Measurements from ENCODE around the gene WDR86.
A peak's percentile ranks its signal among the peaks of the same experiment; 100 is the strongest.

Gene WDR86

GRCh38 chr7:151409667-151410404, at the start of gene WDR86:
Gene WDR86 (minus strand): TSS chr7:151410038. CDS start chr7:151409589, 449 bp downstream.
- no peak for DNase-seq (ENCODE audit: low read depth in 2 of 2)

- no peak for DNase-seq (ENCODE audit: low read depth in 2 of 2)
These were observed 47.7 kb upstream of the WDR86 start for GRCh38 chr7:151457534-151457933.

DNA sequence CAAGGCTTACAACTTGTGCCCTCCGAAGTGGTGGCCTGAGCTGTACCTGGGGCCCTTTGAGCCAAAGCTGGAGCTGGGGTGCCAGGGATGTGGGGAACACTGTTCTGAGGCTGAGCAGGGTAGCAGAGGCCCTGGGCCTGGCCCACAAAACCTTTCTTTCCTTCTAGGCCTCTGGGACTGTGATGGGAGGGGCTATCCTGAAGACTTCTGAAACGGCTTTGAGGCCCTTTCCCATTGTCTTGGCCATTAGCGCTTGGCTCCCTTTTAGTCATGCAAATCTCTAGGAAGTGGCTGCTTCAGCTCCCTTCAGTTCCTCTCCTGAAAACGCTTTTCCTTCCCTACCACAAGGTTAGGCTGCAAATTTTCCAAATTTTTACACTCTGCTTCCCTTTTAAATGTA, 46.9 kb upstream of the WDR86 start:
- DNase-seq (ENCODE audit: low read depth in 2 of 2) = no peak

DNA sequence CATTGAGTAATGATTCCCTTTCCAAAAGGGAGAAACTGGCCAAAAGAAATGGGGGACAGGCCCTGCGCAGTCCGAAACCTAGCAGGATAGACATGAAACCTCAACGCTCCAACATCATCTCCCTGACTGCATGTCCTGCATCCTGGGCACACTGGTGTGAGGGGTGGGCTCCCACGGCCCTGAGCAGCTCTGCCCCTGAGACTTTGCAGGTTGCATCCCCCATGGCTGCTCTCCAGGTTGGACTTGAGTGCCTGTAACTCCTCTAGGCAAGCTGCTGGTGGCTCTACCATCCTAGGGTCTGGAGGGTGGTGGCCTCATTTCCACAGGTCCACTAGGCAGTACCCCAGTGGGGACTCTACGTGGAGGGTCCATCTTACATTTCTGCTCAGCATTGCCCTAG, 46.4 kb upstream of the WDR86 start:
- DNase-seq (ENCODE audit: low read depth in 2 of 2) = no peak

DNA sequence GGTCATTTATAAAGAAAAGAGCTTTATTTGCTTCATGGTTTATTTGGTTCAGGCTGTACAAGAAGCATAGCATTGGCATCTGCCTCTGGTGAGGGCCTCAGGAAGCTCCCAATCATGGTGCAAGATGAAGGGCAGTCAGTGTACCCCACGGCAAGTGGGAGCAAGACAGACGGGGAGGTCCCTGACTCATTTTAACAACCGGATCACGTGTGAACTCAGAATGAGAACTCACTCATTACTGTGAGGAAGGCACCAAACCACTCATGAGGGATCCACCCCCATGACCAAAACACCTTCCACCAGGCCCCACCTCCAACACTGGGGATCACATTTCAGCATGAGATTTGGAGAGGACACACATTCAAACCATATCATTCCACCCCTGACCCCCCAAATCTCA, 45.9 kb upstream of the WDR86 start:
- no peak for DNase-seq (ENCODE audit: low read depth in 2 of 2)

- DNase-seq (ENCODE audit: low read depth in 2 of 2) = no peak
These were observed 45.2 kb upstream of the WDR86 start for GRCh38 chr7:151454932-151455530.

- DNase-seq (ENCODE audit: low read depth in 2 of 2) = no peak
These were observed 44.5 kb upstream of the WDR86 start for GRCh38 chr7:151454305-151454704.

DNA sequence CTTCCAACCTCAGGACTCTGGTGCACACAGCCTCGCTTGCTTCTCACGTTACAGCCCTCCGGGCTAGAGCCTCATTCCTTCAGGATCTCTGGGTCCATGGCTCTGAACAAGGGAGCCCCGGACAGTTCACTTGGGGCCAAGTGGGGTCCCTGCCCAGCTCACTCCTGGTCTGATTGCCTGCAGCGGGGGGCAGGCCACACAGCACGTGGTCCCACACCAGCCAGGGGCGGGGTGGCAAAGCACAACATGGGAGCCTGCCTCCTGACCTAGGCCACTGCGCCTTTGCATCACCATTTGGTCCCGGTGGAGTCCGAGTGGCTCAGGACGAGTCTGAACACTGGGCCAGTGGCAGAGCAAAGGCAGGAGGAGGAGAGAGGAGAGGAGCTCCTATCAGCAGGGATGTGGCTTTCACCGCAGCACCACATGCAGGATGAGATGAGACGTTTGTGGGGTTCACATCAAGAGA, 43.5 kb upstream of the WDR86 start:
- no peak for DNase-seq (ENCODE audit: low read depth in 2 of 2)

DNA sequence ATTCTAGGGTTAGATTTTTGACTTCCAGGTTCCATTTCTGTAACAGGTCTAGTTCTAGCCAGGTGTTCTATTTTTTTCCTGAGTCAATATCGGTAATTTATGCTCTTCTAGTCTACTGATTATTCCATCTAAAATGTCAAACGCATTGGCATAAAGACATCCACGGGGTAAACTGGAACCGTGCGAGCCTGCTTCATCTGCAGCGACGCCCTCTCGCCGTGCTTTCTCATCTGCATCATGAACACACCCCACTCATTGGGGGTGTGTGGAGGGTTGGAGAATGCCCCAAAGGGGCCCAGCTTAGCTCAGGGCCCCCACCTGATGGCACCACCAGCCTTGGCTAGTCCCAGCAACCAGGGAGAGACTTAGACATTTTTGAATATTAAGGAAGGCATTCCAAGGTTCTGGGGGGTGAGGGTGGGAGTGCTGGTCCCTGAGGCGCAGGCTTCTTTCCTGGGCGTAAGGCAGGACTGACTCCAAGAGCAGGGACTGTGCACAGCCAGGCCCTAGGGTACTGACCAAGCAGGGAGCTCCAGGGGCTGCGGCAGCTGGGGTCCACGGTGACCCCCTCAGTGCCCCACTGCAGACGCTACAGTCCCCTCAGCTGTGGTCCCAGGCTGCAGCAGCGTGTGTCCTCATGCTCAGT, 43.0 kb upstream of the WDR86 start:
- DNase-seq (ENCODE audit: low read depth in 2 of 2) = no peak

DNA sequence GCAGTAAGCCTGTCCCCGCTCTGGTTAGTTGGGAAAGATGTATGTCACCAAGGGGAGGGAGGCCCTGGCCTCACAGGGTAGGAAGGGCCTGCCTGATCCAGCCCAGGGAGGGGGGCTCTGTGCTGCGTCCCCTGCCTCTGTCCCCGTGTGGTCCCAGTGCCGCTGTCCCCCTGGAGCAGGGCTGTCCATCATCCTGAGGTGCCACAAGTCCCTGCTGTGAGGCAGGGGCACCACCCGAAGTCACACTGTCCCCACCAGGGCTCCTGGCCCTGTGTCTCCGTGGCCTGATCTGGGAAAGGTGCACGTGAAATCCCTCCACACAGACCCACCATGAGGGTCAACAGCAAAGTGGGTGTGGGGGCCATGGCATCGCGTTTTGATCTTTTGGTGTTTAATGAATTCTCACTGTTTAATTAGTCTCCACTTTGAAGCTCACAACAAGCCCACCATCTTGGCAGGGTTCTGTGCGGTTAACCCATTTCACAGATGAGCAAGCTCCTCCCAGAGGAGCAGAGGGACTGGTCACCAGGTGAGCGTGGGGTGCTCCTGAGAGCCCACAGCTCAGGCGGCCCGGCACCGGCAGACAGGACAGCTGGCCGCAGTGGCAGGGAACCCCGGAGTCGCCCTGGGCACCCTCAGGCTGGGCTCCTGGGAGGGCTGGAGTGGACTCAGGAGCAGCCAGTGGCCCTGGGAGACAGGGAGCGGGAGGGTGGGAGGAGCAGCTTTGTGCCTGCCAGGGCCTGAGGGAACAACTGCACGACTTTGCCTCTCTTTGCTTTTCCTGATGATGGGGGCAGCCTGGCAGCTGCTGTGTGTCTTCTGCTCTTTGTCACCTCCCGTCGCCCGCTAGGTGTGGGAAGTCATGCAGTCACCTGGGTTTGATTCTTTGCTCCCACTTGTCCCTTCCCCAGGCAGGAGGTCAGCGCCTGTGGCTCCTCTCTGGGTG, 42.1 kb upstream of the WDR86 start:
- DNase-seq (ENCODE audit: low read depth in 2 of 2) = no peak

DNA sequence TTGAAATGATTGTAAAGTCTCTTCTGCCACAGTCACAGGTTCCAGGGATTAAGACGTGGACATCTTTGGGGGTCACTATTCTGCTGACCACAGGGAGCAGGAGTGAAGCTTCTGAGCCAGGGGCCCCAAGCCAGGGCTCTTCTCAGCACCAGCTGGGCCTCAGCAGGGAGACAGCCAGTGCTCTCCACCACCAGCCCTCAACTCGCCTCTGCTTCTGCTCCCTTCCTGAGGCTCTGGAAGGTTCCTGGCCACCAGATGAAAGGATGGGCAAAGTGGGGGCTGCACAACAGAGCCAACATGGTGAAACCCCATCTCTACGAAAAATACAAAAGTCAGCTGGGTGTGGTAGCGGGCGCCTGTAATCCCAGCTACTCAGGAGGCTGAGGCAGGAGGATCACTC, 41.3 kb upstream of the WDR86 start:
- DNase-seq (ENCODE audit: low read depth in 2 of 2) = no peak

- DNase-seq (ENCODE audit: low read depth in 2 of 2) = no peak
These were observed 40.2 kb upstream of the WDR86 start for GRCh38 chr7:151449990-151450389.

DNA sequence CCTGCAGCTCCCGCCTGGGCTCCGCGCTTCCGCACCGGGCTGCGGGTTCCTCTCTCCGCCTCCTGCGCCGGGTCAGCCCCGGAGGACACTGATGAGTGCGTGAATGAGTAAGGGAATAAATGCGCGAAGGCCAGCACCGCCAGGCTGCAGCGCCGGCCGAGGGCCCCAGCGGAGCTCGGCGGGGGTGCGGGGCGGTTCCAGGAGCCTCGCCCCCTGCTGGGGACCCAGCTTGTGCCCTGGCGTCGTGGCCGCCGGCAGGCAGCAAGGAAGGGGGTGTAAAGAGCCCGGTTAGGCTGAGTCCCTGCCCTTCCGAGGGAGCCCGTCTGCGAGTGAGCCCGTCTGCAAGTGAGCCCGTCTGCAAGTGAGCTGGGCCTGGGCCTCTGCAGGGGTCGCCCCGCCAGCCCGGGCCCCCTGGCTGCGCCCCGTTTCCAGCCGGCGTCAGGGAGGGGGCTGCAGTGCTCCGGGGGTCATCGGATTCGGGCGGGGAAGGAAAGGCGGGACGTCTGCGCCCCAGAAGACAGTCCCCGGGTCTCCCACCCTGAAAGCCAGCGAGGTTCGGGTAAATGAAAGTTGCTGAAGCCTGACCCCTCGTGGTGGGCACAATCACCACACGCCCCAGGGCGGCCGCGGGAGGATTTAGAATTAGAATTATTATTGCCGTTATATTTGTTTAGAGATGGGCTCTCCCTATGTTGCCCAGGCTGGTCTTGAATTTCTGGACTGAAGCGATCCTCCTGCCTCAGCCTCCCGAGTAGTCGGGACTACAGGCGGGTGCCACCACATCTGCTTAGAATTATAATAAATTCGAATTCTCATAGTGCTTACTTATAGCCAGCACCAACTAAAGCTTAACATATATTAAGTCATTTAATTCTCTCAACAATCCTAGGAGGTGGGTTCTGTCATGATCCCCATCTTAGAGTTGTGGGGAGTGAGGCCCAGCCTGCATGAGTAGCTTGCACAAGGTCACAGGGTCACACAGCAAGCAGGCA, 38.7 kb upstream of the WDR86 start:
- DNase-seq (ENCODE audit: low read depth in 2 of 2) = peak; percentile 43 to 49

DNA sequence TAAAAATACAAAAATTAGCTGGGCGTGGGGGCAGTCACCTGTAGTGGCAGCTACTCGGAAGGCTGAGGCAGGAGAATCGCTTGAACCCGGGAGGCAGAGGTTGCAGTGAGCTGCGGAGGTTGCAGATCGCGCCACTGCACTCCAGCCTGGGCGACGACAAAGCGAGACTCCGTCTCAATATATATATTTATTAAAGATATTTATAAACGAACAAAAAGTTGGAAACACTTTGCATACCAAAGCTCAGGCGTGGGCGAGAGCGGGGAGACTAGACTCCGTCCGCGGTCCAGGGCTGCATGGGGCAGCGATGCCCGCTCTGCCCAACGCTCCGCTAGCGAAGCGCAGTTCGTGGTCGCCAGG, 38.0 kb upstream of the WDR86 start:
- no peak for DNase-seq (ENCODE audit: low read depth in 2 of 2)

DNA sequence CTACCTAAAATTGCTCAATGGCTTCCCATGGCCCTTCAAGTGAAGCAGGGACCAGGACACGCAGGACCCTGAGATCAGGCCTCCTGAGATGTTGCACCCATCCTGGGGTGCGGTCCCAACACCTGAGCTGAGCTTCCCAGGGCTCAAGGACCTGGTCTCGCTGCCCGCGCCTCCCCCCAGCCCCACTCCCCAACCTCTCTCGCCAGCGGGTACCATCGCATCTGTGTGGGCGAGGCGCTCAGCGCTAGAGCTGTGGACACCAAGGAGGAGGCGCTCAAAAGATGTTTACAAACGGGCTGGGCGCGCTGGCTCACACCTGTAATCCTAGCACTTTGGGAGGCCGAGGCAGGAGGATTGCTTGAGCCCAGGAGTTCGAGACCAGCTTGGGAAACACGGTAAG, 37.5 kb upstream of the WDR86 start:
- no peak for DNase-seq (ENCODE audit: low read depth in 2 of 2)

DNA sequence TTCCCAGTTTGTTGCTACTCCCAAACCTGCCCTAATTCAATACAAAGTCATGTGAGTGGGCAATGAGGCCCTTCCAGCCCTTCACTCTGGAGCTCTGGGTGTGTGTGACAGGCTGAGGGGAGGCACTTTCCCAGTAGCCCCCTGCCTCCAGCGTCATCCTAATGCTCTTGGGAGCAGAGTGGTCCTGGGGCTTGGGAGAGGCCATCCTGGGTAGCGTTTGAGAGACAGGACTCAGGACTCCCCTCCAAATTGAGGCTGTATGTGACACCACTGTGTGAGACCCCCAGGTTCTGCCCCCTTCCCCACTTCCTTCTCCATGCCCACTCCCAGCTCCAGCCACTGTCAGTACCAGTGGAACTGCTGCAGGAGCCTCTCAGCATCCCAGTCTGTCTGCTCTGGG, 36.6 kb upstream of the WDR86 start:
- DNase-seq (ENCODE audit: low read depth in 2 of 2) = no peak

GRCh38 chr7:151444632-151445031, 34.8 kb upstream of the WDR86 start:
- DNase-seq (ENCODE audit: low read depth in 2 of 2) = no peak

DNA sequence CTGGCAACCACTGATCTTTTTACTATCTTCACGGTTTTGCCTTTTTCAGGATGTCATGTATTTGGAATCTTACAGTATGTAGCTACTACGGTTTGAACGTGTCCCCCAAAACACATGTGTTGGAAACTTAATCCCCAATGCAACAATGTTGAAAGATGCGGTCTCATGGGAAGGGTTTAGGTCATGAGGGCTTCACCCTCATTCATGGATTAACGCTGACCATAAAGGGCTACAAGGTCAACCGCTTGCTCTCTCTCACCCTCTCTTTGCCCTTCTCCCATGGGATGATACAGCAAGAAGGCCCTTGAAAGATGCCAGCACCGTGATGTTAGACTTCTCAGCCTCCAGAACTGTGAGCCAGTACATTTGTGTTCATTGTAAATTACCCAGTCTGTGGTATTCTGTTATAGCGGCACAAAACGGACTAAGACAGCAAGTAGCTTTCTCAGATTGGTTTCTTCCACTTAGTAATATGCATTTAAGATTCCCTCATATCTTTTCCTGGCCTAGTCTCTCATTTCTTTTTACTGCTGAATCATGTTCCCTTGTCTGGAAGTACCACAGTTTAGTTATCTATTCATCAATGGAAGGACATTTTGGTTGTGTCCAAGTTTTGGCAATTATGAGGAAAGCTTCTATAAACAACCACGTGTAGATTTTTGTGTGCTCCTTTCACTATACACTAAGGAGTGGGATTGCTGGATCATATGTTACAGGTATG, 33.1 kb upstream of the WDR86 start:
- DNase-seq (ENCODE audit: low read depth in 2 of 2) = no peak

- no peak for DNase-seq (ENCODE audit: low read depth in 2 of 2)
These were observed 31.1 kb upstream of the WDR86 start for GRCh38 chr7:151440799-151441445.

All from stimulated activated CD8-positive, alpha-beta memory T cell treated with anti-CD3 and anti-CD28 coated beads, Interleukin-15, amount 100 ng/mL, for 4 hours (primary cell).